ENCODE measurements around the gene TAS2R42.

The TAS2R42 gene

GRCh38 chr12:11227373-11227772 is 40.6 kb upstream of the TAS2R42 start:
- Histone ChIP-seq H3K9ac (ENCODE audit: low read length) (no peak overlapping the region), H3K9me2 (ENCODE audit: low read depth, low read length) (no peaks in the 10 kb centered on the region), H2AFZ (ENCODE audit: low read length) (no peak overlapping the region), H3K9me3 (ENCODE audit: low read length) (no peaks in the 10 kb centered on the region), H3K79me2 (ENCODE audit: insufficient read depth, low read length) (no peaks in the 10 kb centered on the region), H3K4me1 (ENCODE audit: insufficient read depth, low read length, severe bottlenecking) (no peaks in the 10 kb centered on the region), H3F3A (ENCODE audit: insufficient read depth, low read length) (no peaks in the 10 kb centered on the region), H4K20me1 (ENCODE audit: insufficient read depth, low read length) (no peaks in the 10 kb centered on the region), H3K36me3 (ENCODE audit: insufficient read depth, low read length) (no peaks in the 10 kb centered on the region), H3K4me3 (ENCODE audit: low read depth, low read length, poor library complexity, severe bottlenecking) (no peak overlapping the region), H3K27ac (ENCODE audit: low read depth, low read length, poor library complexity, severe bottlenecking) (no peak overlapping the region), H3K4me2 (ENCODE audit: low read length) (no peak overlapping the region), H3K27me3 (ENCODE audit: insufficient read depth, low read length) (no peaks in the 10 kb centered on the region)
- no peak for TF ChIP-seq CTCF (IDR thresholded peaks at IDR 0.05; ENCODE audit: low read length)
- TF ChIP-seq EZH2 (IDR thresholded peaks at IDR 0.05; ENCODE audit: borderline replicate concordance, low read length) = no peak

GRCh38 chr12:11209113-11209512 is 22.4 kb upstream of the TAS2R42 start:
- Histone ChIP-seq H3F3A (ENCODE audit: insufficient read depth, low read length) (no peaks in the 10 kb centered on the region), H3K79me2 (ENCODE audit: insufficient read depth, low read length) (no peaks in the 10 kb centered on the region), H3K9me2 (ENCODE audit: low read depth, low read length) (no peaks in the 10 kb centered on the region), H3K36me3 (ENCODE audit: insufficient read depth, low read length) (no peaks in the 10 kb centered on the region), H3K9ac (ENCODE audit: low read length) (no peak overlapping the region), H2AFZ (ENCODE audit: low read length) (no peak overlapping the region), H4K20me1 (ENCODE audit: insufficient read depth, low read length) (no peaks in the 10 kb centered on the region), H3K27me3 (ENCODE audit: insufficient read depth, low read length) (no peaks in the 10 kb centered on the region), H3K4me2 (ENCODE audit: low read length) (no peak overlapping the region), H3K4me3 (ENCODE audit: low read depth, low read length, poor library complexity, severe bottlenecking) (no peak overlapping the region), H3K27ac (ENCODE audit: low read depth, low read length, poor library complexity, severe bottlenecking) (no peak overlapping the region), H3K9me3 (ENCODE audit: low read length) (no peaks in the 10 kb centered on the region), H3K4me1 (ENCODE audit: insufficient read depth, low read length, severe bottlenecking) (no peaks in the 10 kb centered on the region)
- no peak for TF ChIP-seq EZH2 (IDR thresholded peaks at IDR 0.05; ENCODE audit: borderline replicate concordance, low read length)
- TF ChIP-seq CTCF (IDR thresholded peaks at IDR 0.05; ENCODE audit: low read length) = peak; percentile 18; the same call in 1 of the 2 replicates

GRCh38 chr12:11204173-11204572 is 17.4 kb upstream of the TAS2R42 start:
- H3K4me3 ChIP-seq (ENCODE audit: low read depth, low read length, poor library complexity, severe bottlenecking) = no peak overlapping the region
- H3K9me2 ChIP-seq (ENCODE audit: low read depth, low read length) = no peaks in the 10 kb centered on the region
- TF ChIP-seq CTCF (IDR thresholded peaks at IDR 0.05; ENCODE audit: low read length) (no peak), EZH2 (IDR thresholded peaks at IDR 0.05; ENCODE audit: borderline replicate concordance, low read length) (no peak)
- no peaks in the 10 kb centered on the region for H3K79me2 ChIP-seq (ENCODE audit: insufficient read depth, low read length)
- H3K27me3 ChIP-seq (ENCODE audit: insufficient read depth, low read length) = no peaks in the 10 kb centered on the region
- H3K9ac ChIP-seq (ENCODE audit: low read length) = no peak overlapping the region
- no peaks in the 10 kb centered on the region for H3F3A ChIP-seq (ENCODE audit: insufficient read depth, low read length)
- H3K9me3 ChIP-seq (ENCODE audit: low read length) = no peaks in the 10 kb centered on the region
- H3K27ac ChIP-seq (ENCODE audit: low read depth, low read length, poor library complexity, severe bottlenecking) = no peak overlapping the region
- no peaks in the 10 kb centered on the region for H4K20me1 ChIP-seq (ENCODE audit: insufficient read depth, low read length)
- H3K4me2 ChIP-seq (ENCODE audit: low read length) = no peak overlapping the region
- H3K4me1 ChIP-seq (ENCODE audit: insufficient read depth, low read length, severe bottlenecking) = no peaks in the 10 kb centered on the region
- no peaks in the 10 kb centered on the region for H3K36me3 ChIP-seq (ENCODE audit: insufficient read depth, low read length)
- H2AFZ ChIP-seq (ENCODE audit: low read length) = no peak overlapping the region

Data from OCI-LY1 (cell line).